Central memory CD8-positive, alpha-beta T cell (primary cell): ENCODE measurements around the gene LTB.
A peak's percentile ranks its signal among the peaks of the same experiment; 100 is the strongest.

Experiments
- ATAC-seq: fragments of 150-1000 bp; cut with Tn5 transposase; replicated peaks from 2 replicates; pipeline ENCODE4 v1.10.0; 2022; ENCODE audit warnings: mild to moderate bottlenecking, moderate FRiP score, moderate number of reproducible peaks; ENCODE audit not compliant: poor library complexity, severe bottlenecking; ENCODE audit errors: extremely low read depth
- DNase-seq, 2 donors: peaks; one replicate each; pipeline ENCODE4 v3.0.0; 2021; ENCODE audit warnings: low spot score in 2 of 2
- H3K27ac Mint-ChIP-seq: one replicate; pipeline ENCODE4 v1.8.0; 2022; ENCODE audit warnings: low read depth, mild to moderate bottlenecking, moderate library complexity, mixed read lengths
- H3K27me3 Mint-ChIP-seq: one replicate; pipeline ENCODE4 v1.8.0; 2022; ENCODE audit warnings: mixed read lengths
- H3K36me3 Mint-ChIP-seq: one replicate; pipeline ENCODE4 v1.8.0; 2022; ENCODE audit warnings: mild to moderate bottlenecking, moderate library complexity, mixed read lengths; ENCODE audit not compliant: insufficient read depth
- H3K4me1 Mint-ChIP-seq: one replicate; pipeline ENCODE4 v1.8.0; 2022; ENCODE audit warnings: mixed read lengths
- H3K4me3 Mint-ChIP-seq: one replicate; pipeline ENCODE4 v1.8.0; 2022; ENCODE audit warnings: mild to moderate bottlenecking, moderate library complexity, mixed read lengths
- H3K9me3 Mint-ChIP-seq: one replicate; pipeline ENCODE4 v1.8.0; 2022; ENCODE audit warnings: mixed read lengths

LTB gene

DNA sequence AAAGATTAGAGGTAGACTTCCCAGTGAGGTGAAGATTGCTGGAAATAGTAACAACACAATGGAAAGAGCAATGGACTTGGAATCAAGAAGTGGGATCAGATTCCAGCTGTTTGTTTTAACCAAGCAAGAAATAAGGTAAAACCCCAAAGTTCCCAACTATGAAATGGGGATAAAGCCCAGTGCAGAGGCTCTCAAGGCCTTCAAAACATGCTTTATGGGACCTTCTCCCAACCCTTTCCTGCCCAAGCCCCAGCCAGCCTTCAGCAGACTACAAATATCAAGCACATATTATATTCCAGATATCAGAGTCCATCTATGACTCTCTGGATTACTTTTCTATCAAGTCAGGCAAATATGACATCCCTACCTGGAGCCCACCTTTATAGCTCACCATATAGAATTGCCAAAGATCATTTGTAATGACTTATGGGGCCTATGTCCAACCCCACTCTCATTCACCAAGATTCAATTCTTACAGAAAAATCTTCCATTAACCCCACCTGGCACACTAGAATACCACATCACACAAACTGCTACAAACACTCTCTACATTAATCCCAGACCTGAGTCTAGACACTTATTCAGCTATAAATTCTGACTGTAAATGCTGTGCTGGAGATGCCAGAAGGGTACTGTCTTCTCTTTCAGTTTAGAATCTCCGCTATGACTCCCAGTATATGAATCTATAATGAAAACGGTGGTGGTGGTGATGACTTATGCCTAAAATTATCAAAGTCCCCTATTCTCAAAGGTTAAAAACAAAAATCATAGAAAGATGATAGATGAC lies 46.5 kb downstream of the LTB start:
- Mint-ChIP-seq H3K36me3 (peaks cover 91% of the 10 kb centered on the region), H3K27me3 (no peaks in the 10 kb centered on the region), H3K4me3 (no peak overlapping the region), H3K27ac (no peak overlapping the region), H3K9me3 (no peaks in the 10 kb centered on the region), H3K4me1 (peaks cover 58% of the 10 kb centered on the region)
- no peak for DNase-seq
- no peak for ATAC-seq

GRCh38 chr6:31534521-31535040 lies 47.6 kb downstream of the LTB start:
- Mint-ChIP-seq H3K27ac (peak overlapping the region; percentile 68), H3K36me3 (peaks cover 91% of the 10 kb centered on the region), H3K4me3 (no peak overlapping the region), H3K27me3 (no peaks in the 10 kb centered on the region), H3K4me1 (peaks cover 53% of the 10 kb centered on the region), H3K9me3 (no peaks in the 10 kb centered on the region)
- DNase-seq (no peak), ATAC-seq (no peak)

GRCh38 chr6:31534011-31534410 lies 48.2 kb downstream of the LTB start:
- no peak for ATAC-seq
- H3K27ac Mint-ChIP-seq, result peak overlapping the region; percentile 68
- peaks cover 47% of the 10 kb centered on the region for H3K4me1 Mint-ChIP-seq

GRCh38 chr6:31533455-31533841 lies 48.8 kb downstream of the LTB start:
- no peak overlapping the region for H3K27ac Mint-ChIP-seq

More at GRCh38 chr6:31534011-31534410, 48.2 kb downstream of the LTB start:
- Mint-ChIP-seq H3K27me3 (no peaks in the 10 kb centered on the region), H3K4me3 (no peak overlapping the region), H3K36me3 (peaks cover 85% of the 10 kb centered on the region), H3K9me3 (no peaks in the 10 kb centered on the region)
- no peak for DNase-seq

GRCh38 chr6:31532644-31533454 lies 49.4 kb downstream of the LTB start:
- no peaks in the 10 kb centered on the region for H3K27me3 Mint-ChIP-seq
- peaks cover 42% of the 10 kb centered on the region for H3K4me1 Mint-ChIP-seq
- peaks cover 78% of the 10 kb centered on the region for H3K36me3 Mint-ChIP-seq
- DNase-seq, result no peak
- no peak for ATAC-seq
- no peak overlapping the region for H3K4me3 Mint-ChIP-seq
- no peak overlapping the region for H3K27ac Mint-ChIP-seq
- H3K9me3 Mint-ChIP-seq, result no peaks in the 10 kb centered on the region

More at GRCh38 chr6:31533455-31533841, 48.8 kb downstream of the LTB start:
- DNase-seq, result no peak
- peaks cover 44% of the 10 kb centered on the region for H3K4me1 Mint-ChIP-seq
- peaks cover 84% of the 10 kb centered on the region for H3K36me3 Mint-ChIP-seq
- H3K27me3 Mint-ChIP-seq, result no peaks in the 10 kb centered on the region
- ATAC-seq, result no peak
- no peak overlapping the region for H3K4me3 Mint-ChIP-seq
- no peaks in the 10 kb centered on the region for H3K9me3 Mint-ChIP-seq

DNA sequence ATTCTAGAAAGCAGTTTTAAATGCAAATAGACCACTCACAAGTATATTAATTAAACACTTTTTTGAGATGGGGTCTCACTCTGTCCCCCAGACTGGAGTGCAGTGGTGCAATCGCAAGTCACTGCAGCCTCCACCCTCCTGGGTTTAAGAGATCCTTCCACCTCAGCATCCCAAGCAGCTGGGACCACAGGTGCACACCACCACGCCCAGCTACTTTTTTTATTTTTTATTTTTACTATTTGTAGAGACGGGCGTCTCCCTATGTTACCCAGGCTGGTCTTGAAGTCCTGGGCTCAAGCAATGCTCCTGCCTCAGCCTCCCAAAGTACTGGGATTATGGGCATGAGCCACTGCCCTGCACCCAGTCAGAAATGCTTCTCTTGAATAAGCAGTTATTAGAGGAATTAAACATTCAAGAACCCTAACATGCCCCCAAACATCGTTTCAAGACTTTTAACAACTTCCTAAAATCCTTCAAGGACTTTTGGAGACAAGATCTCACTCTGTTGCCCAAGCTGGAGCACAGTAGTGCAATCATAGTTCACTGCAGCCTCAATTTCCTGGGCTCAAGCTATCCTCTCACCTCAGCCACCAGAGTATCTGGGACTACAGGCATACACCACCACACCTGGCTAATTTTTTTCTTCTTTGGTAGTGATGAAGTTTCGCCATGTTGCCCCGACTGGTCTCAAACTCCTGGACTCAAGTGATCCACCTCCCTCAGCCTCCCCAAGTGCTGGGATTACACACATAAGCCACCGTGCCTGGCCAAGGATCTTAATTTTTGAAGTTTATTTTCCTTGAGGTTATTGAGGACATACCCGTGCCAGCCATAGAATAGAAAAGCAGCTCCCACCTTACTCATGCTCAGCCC lies 50.2 kb downstream of the LTB start:
- H3K9me3 Mint-ChIP-seq, result no peaks in the 10 kb centered on the region
- no peak for DNase-seq
- H3K36me3 Mint-ChIP-seq, result peaks cover 70% of the 10 kb centered on the region
- no peak for ATAC-seq
- no peak overlapping the region for H3K27ac Mint-ChIP-seq
- H3K27me3 Mint-ChIP-seq, result no peaks in the 10 kb centered on the region
- H3K4me3 Mint-ChIP-seq, result no peak overlapping the region
- H3K4me1 Mint-ChIP-seq, result peaks cover 42% of the 10 kb centered on the region

GRCh38 chr6:31531162-31531561 lies 51.1 kb downstream of the LTB start:
- Mint-ChIP-seq H3K27me3 (no peaks in the 10 kb centered on the region), H3K4me1 (peaks cover 37% of the 10 kb centered on the region), H3K4me3 (no peak overlapping the region), H3K9me3 (no peaks in the 10 kb centered on the region), H3K27ac (no peak overlapping the region), H3K36me3 (peaks cover 62% of the 10 kb centered on the region)
- ATAC-seq (no peak), DNase-seq (no peak)

- no peak for DNase-seq
- Mint-ChIP-seq H3K4me3 (no peak overlapping the region), H3K27me3 (no peaks in the 10 kb centered on the region), H3K27ac (peak overlapping the region; percentile 65), H3K9me3 (no peaks in the 10 kb centered on the region), H3K36me3 (peaks cover 57% of the 10 kb centered on the region), H3K4me1 (peaks cover 32% of the 10 kb centered on the region)
- ATAC-seq, result no peak
Measured at GRCh38 chr6:31530659-31531058, 51.6 kb downstream of the LTB start.
